Measurements from ENCODE around the gene INSYN2A. TPM values are rescaled to one million over a fixed set of nuclear protein-coding genes. Genes with fewer than 3 reads are reported as not detected.

Gene INSYN2A
- total RNA-seq, 6 donors from 2014 or later: 0.26 to 2.7 (median 0.69) TPM; not detected in 2

- 86% methylated on average over 7 of the region's 7 CpGs for WGBS, 2 donors
- H3K4me1 ChIP-seq: peaks cover 0 to 14% (median 9%) of the 10 kb centered on the region in 4 donors
- no peak for TF ChIP-seq POLR2A (IDR thresholded peaks at IDR 0.05)
- no peak for TF ChIP-seq EP300 (IDR thresholded peaks at IDR 0.05)
- TF ChIP-seq POLR2AphosphoS5 (IDR thresholded peaks at IDR 0.05): no peak
- H3K27me3 ChIP-seq: no peaks in the 10 kb centered on the region
- H3K27ac ChIP-seq: no peak overlapping the region
- H3K36me3 ChIP-seq: no peaks in the 10 kb centered on the region
- H3K4me3 ChIP-seq: no peak overlapping the region
- ATAC-seq (ENCODE audit: low FRiP score in 2 of 2) (no peak), DNase-seq (no peak)
- H3K9me3 ChIP-seq: no peaks in the 10 kb centered on the region
Observed at GRCh38 chr10:127149501-127150081, 46.8 kb downstream of the INSYN2A start.

DNA sequence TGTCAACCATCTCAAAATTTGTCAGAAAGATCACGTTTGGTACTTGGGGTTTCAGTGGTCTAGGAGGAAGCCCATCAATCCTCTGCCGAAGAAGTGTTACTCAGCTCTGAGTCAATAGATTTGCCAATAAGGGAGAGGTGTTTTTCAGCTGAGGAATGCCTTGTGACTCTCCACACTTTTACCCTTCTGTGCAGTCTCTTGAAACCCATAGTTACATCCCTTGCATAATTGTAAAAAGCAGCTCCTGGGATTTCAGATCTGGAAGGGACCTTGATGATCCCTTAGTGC lies 47.5 kb downstream of the INSYN2A start:
- Histone ChIP-seq H3K9me3 (no peaks in the 10 kb centered on the region), H3K27ac (no peak overlapping the region)

DNA sequence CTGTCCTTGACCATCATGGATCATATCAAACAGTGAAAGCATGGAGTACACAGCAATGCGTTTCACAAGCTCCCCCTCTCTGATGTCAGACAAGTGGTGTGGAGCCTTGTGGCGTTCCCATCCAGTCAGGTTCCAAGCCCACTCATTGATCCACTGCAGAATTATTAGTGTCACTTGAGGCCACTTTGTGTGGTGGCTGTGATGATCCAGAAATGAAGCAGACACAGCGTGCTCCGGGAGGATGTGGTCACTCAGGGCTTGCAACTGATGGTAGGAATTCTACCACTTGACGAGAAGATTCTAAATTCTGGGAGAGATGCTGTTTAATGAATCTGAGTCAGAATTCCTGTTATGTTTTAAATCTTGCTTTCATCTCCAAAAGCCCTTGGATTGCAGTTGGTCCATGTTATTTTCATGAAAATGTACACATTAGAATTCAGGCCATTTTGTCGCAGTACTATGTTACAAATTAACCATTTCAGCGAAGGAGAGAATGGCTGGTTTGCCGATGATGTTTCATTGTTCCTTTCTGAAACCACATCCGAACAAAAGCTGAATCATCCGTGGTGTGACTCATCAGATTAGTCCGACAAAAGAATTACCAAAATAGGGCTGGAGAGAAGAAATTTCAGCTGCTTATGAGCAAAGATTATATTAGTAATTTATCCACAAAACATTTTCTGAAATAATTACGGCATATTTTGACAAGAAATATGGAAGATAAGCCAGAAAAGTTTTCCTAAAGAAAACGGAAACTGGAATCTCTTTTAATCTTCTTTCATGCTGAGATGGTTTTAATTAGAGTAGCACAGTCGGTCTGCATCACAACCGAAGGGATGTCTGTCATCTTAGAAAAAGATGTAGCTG lies 48.1 kb downstream of the INSYN2A start:
- 66 to 75% methylated on average over 15 of the region's 15 CpGs for WGBS, 2 donors
- Histone ChIP-seq H3K27ac (no peak overlapping the region), H3K27me3 (no peaks in the 10 kb centered on the region), H3K4me3 (no peak overlapping the region), H3K36me3 (no peaks in the 10 kb centered on the region), H3K4me1 (peaks cover 0 to 13% (median 8%) of the 10 kb centered on the region in 4 donors), H3K9me3 (no peaks in the 10 kb centered on the region)
- ATAC-seq (ENCODE audit: low FRiP score in 2 of 2): peak in 1 of 2 donors; percentile 69
- TF ChIP-seq POLR2A (IDR thresholded peaks at IDR 0.05) (no peak), EP300 (IDR thresholded peaks at IDR 0.05) (no peak), POLR2AphosphoS5 (IDR thresholded peaks at IDR 0.05) (no peak)
- TF ChIP-seq, protein P1, sequence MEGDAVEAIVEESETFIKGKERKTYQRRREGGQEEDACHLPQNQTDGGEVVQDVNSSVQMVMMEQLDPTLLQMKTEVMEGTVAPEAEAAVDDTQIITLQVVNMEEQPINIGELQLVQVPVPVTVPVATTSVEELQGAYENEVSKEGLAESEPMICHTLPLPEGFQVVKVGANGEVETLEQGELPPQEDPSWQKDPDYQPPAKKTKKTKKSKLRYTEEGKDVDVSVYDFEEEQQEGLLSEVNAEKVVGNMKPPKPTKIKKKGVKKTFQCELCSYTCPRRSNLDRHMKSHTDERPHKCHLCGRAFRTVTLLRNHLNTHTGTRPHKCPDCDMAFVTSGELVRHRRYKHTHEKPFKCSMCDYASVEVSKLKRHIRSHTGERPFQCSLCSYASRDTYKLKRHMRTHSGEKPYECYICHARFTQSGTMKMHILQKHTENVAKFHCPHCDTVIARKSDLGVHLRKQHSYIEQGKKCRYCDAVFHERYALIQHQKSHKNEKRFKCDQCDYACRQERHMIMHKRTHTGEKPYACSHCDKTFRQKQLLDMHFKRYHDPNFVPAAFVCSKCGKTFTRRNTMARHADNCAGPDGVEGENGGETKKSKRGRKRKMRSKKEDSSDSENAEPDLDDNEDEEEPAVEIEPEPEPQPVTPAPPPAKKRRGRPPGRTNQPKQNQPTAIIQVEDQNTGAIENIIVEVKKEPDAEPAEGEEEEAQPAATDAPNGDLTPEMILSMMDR (IDR thresholded peaks at IDR 0.05): no peak
- no peak for DNase-seq

More for the DNA sequence above, 47.5 kb downstream of the INSYN2A start:
- 69 to 83% methylated on average over 2 of the region's 2 CpGs for WGBS, 2 donors
- H3K4me1 ChIP-seq: peaks cover 0 to 14% (median 9%) of the 10 kb centered on the region in 4 donors
- TF ChIP-seq, protein P1 (IDR thresholded peaks at IDR 0.05): no peak
- TF ChIP-seq EP300 (IDR thresholded peaks at IDR 0.05) (no peak), POLR2A (IDR thresholded peaks at IDR 0.05) (no peak), POLR2AphosphoS5 (IDR thresholded peaks at IDR 0.05) (no peak)
- H3K27me3 ChIP-seq: no peaks in the 10 kb centered on the region
- H3K4me3 ChIP-seq: no peak overlapping the region
- DNase-seq: no peak
- no peaks in the 10 kb centered on the region for H3K36me3 ChIP-seq
- peak in 1 of 2 donors; percentile 65 for ATAC-seq (ENCODE audit: low FRiP score in 2 of 2)

DNA sequence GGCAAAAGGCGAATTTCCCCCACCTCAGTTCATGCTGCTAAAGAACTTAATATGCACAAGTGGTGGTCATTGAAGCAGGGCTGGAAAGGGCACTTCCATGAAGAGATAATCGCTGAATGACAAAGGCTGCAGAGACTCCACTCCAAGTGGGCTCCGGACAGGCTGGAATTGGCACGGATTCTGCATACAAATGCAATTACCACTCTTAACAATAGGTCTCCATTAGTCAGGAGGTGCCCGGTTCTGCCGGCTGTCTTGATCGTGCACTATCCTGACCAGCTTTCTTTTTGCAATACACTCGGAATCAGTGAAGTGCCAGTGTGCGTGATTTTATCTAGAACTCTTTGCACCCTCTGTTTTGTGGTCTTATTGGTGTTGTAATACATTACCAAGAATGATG lies 49.7 kb downstream of the INSYN2A start:
- Histone ChIP-seq H3K36me3 (no peaks in the 10 kb centered on the region), H3K27ac (no peak overlapping the region), H3K9me3 (no peaks in the 10 kb centered on the region), H3K4me3 (no peak overlapping the region), H3K27me3 (no peaks in the 10 kb centered on the region), H3K4me1 (no peaks in the 10 kb centered on the region)
- WGBS, 2 donors: 91% methylated on average over 9 of the region's 9 CpGs
- DNase-seq (no peak), ATAC-seq (ENCODE audit: low FRiP score in 2 of 2) (no peak)
- no peak for TF ChIP-seq EP300 (IDR thresholded peaks at IDR 0.05)

Data from upper lobe of left lung (tissue), 6 donors.